Gastrocnemius medialis (tissue), 4 donors: ENCODE data around the gene MMP24.

Experiments used
- POLR2A ChIP-seq, 2 donors: fragments of 450-650 bp; IDR thresholded peaks; one replicate each; pipeline ENCODE4 v1.6.1; 2017; ENCODE audit warnings: antibody characterized with exemption in 2 of 2, mild to moderate bottlenecking in 2 of 2, moderate library complexity in 2 of 2
- TF ChIP-seq, protein P1 (sequence below), 5 experiments: fragments of 450-650 bp in 3 of 5; fragments of 200-600 bp in 2 of 5; sonication (generic) in 2 of 5; IDR thresholded peaks in 4 of 5; conservative IDR thresholded peaks in 1 of 5; 1 replicate in 4 of 5; 2 replicates in 1 of 5; pipeline ENCODE4 v1.5.1; 2016 to 2019; ENCODE audit warnings: antibody characterized with exemption in 5 of 5, mild to moderate bottlenecking in 3 of 5, moderate library complexity in 3 of 5

DNA sequence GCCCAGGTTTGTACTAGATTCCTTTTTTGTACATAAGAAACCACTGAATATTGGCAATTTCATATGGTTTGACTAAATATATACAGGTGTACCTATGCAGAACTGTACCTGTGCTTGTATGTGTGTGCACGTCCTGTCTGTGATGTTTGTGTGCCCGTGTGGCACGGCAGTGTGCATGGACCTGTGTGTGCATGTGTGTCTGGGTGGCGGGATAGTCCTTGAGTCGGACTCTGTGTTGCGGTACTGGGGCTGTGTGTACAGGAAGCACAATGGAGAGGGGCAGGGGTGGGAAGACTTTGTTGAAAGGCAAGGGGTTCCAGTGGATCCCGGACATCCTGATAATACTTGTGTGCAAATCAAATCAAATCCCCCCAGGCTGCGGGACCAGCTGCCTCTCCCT, 69.2 kb downstream of the MMP24 start:
- no peak for TF ChIP-seq POLR2A (IDR thresholded peaks at IDR 0.05)
- TF ChIP-seq, protein P1, sequence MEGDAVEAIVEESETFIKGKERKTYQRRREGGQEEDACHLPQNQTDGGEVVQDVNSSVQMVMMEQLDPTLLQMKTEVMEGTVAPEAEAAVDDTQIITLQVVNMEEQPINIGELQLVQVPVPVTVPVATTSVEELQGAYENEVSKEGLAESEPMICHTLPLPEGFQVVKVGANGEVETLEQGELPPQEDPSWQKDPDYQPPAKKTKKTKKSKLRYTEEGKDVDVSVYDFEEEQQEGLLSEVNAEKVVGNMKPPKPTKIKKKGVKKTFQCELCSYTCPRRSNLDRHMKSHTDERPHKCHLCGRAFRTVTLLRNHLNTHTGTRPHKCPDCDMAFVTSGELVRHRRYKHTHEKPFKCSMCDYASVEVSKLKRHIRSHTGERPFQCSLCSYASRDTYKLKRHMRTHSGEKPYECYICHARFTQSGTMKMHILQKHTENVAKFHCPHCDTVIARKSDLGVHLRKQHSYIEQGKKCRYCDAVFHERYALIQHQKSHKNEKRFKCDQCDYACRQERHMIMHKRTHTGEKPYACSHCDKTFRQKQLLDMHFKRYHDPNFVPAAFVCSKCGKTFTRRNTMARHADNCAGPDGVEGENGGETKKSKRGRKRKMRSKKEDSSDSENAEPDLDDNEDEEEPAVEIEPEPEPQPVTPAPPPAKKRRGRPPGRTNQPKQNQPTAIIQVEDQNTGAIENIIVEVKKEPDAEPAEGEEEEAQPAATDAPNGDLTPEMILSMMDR (IDR thresholded peaks at IDR 0.05 in 4 of 5, conservative IDR thresholded peaks at IDR 0.05 in 1 of 5) = no peak
